ENCODE data around the gene SVOP. TPM values are rescaled to one million over a fixed set of nuclear protein-coding genes. Genes with fewer than 3 reads are reported as not detected.

Gene SVOP
- total RNA-seq, 4 donors from 2014 or later = not detected

DNA sequence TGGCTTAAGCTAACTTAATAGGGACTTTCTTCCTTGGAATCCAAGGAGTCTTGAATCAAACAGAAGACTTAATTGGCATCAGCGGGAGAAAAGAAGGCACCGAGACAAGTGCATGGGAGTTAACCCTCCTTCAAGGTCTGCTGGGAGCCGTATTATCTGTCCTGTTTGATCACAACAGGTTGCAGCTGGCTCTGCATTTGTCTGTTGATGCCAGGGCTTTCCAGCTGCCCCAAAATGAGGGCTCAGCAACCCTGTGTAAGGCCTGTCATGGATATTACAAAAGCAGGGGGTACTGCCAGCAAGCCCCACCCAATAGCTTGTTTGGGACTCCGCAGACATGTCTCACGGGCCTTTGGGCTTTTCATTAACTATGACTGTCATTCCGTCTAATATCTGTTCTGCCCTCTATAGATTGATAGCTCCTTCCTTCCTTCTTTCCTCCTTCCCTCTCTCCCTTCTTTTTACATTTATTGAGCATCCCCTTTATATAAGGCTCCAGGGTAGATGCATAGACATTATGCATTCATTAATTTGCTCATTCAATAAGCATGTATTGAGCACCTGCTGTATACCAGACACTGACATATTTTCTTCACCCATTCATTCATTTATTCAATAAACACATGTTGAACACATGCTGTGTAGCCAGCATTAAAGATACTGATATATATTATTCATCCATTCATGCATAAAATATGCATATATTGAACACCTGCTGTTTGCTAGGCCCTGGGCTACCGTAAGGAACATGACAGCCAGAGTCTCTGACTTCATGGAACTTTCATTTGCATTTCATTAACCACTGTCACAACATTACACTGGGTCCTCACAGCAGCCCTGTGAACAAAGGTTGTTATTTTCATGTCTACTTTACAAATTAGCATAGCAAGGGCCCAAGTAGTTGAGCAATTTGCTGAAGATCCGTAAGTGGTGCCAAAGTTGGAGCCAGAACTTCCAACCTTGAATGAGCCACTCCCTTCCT lies 56.2 kb downstream of the SVOP start:
- no peak for DNase-seq (ENCODE audit: low spot score in 2 of 2)
- H3K36me3 ChIP-seq = no peaks in the 10 kb centered on the region
- H3K4me3 ChIP-seq = no peak overlapping the region
- TF ChIP-seq CTCF (IDR thresholded peaks at IDR 0.05) (no peak), EP300 (IDR thresholded peaks at IDR 0.05) (no peak)
- H3K27ac ChIP-seq = no peak overlapping the region
- H3K27me3 ChIP-seq = peaks cover 0 to under 1% of the 10 kb centered on the region in 2 donors
- H3K9me3 ChIP-seq = no peaks in the 10 kb centered on the region
- H3K4me1 ChIP-seq = no peaks in the 10 kb centered on the region
- WGBS, 2 donors = 64% methylated on average over 8 of the region's 8 CpGs

- H3K4me3 ChIP-seq = no peak overlapping the region
- H3K27me3 ChIP-seq = no peaks in the 10 kb centered on the region
- 80 to 84% methylated on average over 4 of the region's 4 CpGs for WGBS, 2 donors
- TF ChIP-seq CTCF (IDR thresholded peaks at IDR 0.05) (no peak), POLR2A (IDR thresholded peaks at IDR 0.05) (no peak), EP300 (IDR thresholded peaks at IDR 0.05) (no peak)
- no peaks in the 10 kb centered on the region for H3K36me3 ChIP-seq
- DNase-seq (ENCODE audit: low spot score in 2 of 2) = no peak
- H3K27ac ChIP-seq = no peak overlapping the region
- no peaks in the 10 kb centered on the region for H3K9me3 ChIP-seq
- no peaks in the 10 kb centered on the region for H3K4me1 ChIP-seq
These were observed 58.6 kb downstream of the SVOP start for GRCh38 chr12:108962256-108962655.

GRCh38 chr12:108959748-108960655 lies 60.9 kb downstream of the SVOP start:
- TF ChIP-seq CTCF (IDR thresholded peaks at IDR 0.05) (no peak), POLR2A (IDR thresholded peaks at IDR 0.05) (no peak), EP300 (IDR thresholded peaks at IDR 0.05) (no peak)
- no peak overlapping the region for H3K27ac ChIP-seq
- H3K36me3 ChIP-seq = no peaks in the 10 kb centered on the region
- no peaks in the 10 kb centered on the region for H3K27me3 ChIP-seq
- no peak overlapping the region for H3K4me3 ChIP-seq
- H3K4me1 ChIP-seq = no peaks in the 10 kb centered on the region
- no peaks in the 10 kb centered on the region for H3K9me3 ChIP-seq
- no peak for DNase-seq (ENCODE audit: low spot score in 2 of 2)
- WGBS, 2 donors = 81 to 84% methylated on average over 11 of the region's 11 CpGs

DNA sequence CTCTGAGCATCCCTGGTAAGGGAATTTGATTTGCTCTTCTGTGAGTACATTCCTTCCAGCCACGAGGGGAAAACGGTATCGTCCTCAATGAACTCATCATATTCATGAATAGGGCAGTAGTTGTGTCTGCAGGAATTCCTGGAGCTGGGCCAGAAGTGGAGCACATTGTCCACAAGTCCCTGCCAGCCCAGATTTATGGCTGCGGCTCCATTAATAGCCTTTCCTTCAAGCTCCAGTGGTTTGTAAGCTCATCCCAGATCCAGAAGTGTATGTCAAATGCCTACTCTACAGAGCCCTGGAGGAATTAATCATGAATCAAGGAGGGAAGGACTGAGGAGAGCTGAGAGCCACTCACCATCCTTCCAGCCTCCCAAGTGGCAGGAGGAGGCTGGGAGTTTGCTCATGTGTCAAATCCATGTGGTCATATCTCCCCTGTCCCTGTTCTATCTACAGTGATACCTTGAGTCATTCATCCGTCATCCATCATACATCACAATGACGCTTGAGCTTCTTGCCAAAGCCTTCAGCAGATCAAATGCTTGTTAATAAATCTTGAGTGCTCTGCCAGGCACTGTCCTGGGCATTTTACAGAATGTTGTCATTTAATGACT lies 65.5 kb downstream of the SVOP start:
- DNase-seq (ENCODE audit: low spot score in 2 of 2) = no peak
- Histone ChIP-seq H3K9me3 (no peaks in the 10 kb centered on the region), H3K36me3 (no peaks in the 10 kb centered on the region), H3K27me3 (no peaks in the 10 kb centered on the region), H3K27ac (no peak overlapping the region), H3K4me3 (no peak overlapping the region), H3K4me1 (peaks cover 0 to 10% (median 0%) of the 10 kb centered on the region in 4 donors)
- 26 to 34% methylated on average over 6 of the region's 6 CpGs for WGBS, 2 donors
- TF ChIP-seq CTCF (IDR thresholded peaks at IDR 0.05) (no peak), EP300 (IDR thresholded peaks at IDR 0.05) (no peak), POLR2A (IDR thresholded peaks at IDR 0.05) (no peak)

All from tibial nerve (tissue), 4 donors.